SIG-M5 (cell line): ENCODE measurements around the gene UGT1A6.
"Not testable (repeated sequence)": the region's sequence is repeated elsewhere in the genome, so short reads cannot be mapped to it uniquely, and the experiment has no call there.

Experiments used
- DNase-seq: peaks from one replicate; lab custom pipeline; 2025; lab: John Stamatoyannopoulos, UW

UGT1A6 gene

GRCh38 chr2:233686928-233687327, 5.8 kb upstream of the UGT1A6 start:
- DNase-seq, result no peak

- no peak for DNase-seq
Observed at GRCh38 chr2:233688341-233688740, 4.3 kb upstream of the UGT1A6 start.

GRCh38 chr2:233689031-233689430, 3.7 kb upstream of the UGT1A6 start:
- no peak for DNase-seq

GRCh38 chr2:233689501-233689900, 3.2 kb upstream of the UGT1A6 start:
- DNase-seq, result no peak

- DNase-seq, result no peak
Observed at GRCh38 chr2:233690444-233690843, 2.2 kb upstream of the UGT1A6 start.

- no peak for DNase-seq
Observed at GRCh38 chr2:233691443-233692433, 952 bp upstream of the UGT1A6 start.

- DNase-seq, result no peak
Observed at GRCh38 chr2:233693963-233694362, 1.3 kb downstream of the UGT1A6 start.

- DNase-seq, result no peak
Observed at GRCh38 chr2:233698740-233699139, 6.0 kb downstream of the UGT1A6 start.

- DNase-seq, result no peak
Observed at GRCh38 chr2:233699424-233700027, 6.8 kb downstream of the UGT1A6 start.

GRCh38 chr2:233700028-233700635, 7.4 kb downstream of the UGT1A6 start:
- no peak for DNase-seq

- not testable (repeated sequence) for DNase-seq
Observed at GRCh38 chr2:233700842-233701241, 8.2 kb downstream of the UGT1A6 start.

- no peak for DNase-seq
Observed at GRCh38 chr2:233702238-233702637, 9.5 kb downstream of the UGT1A6 start.

GRCh38 chr2:233705911-233706506, 13.3 kb downstream of the UGT1A6 start:
- no peak for DNase-seq

GRCh38 chr2:233706720-233707119, 14.0 kb downstream of the UGT1A6 start:
- DNase-seq, result no peak

GRCh38 chr2:233707940-233708644, 15.4 kb downstream of the UGT1A6 start:
- DNase-seq, result no peak

- no peak for DNase-seq
Observed at GRCh38 chr2:233708942-233709341, 16.3 kb downstream of the UGT1A6 start.

- no peak for DNase-seq
Observed at GRCh38 chr2:233711312-233712008, 18.8 kb downstream of the UGT1A6 start.

- no peak for DNase-seq
Observed at GRCh38 chr2:233712611-233713261, 20.0 kb downstream of the UGT1A6 start, which contains the start of gene UGT1A5. TSS of gene UGT1A5 (plus strand) at chr2:233712907. CDS start at chr2:233712992, 85 bp downstream.

- no peak for DNase-seq
Observed at GRCh38 chr2:233713262-233713615, 20.5 kb downstream of the UGT1A6 start.

GRCh38 chr2:233714121-233714520, 21.4 kb downstream of the UGT1A6 start:
- DNase-seq, result no peak

- no peak for DNase-seq
Observed at GRCh38 chr2:233718552-233718951, 25.9 kb downstream of the UGT1A6 start, which contains the start of gene UGT1A4. TSS of gene UGT1A4 (plus strand) at chr2:233718736. CDS start at chr2:233718821, 85 bp downstream.
